ACC112 (cell line): Measurements from ENCODE around the gene ZMYND8.
"Not testable (repeated sequence)": the region's sequence is repeated elsewhere in the genome, so short reads cannot be mapped to it uniquely, and the experiment has no call there.

Source experiments
- H2AFZ ChIP-seq: fragments of 200-600 bp; sonication (generic); one replicate; pipeline ENCODE4 v1.6.0; 2017; ENCODE audit warnings: antibody characterized with exemption, low read length; ENCODE audit not compliant: unreplicated experiment
- H3K27ac ChIP-seq: fragments of 200-600 bp; sonication (generic); 2 replicates; pipeline ENCODE4 v1.5.1; 2014; ENCODE audit warnings: low read depth, mild to moderate bottlenecking, antibody characterized with exemption, low read length, moderate library complexity
- H3K27me3 ChIP-seq: fragments of 200-600 bp; sonication (generic); 2 replicates; pipeline ENCODE4 v1.6.1; 2014; ENCODE audit warnings: mild to moderate bottlenecking, antibody characterized with exemption, low read length, moderate library complexity, mixed read lengths; ENCODE audit not compliant: insufficient read depth
- H3K36me3 ChIP-seq: fragments of 200-600 bp; sonication (generic); 2 replicates; pipeline ENCODE4 v1.6.1; 2016; ENCODE audit warnings: mild to moderate bottlenecking, antibody characterized with exemption, low read length, moderate library complexity, mixed read lengths; ENCODE audit not compliant: insufficient read depth
- H3K4me1 ChIP-seq: fragments of 200-600 bp; sonication (generic); one replicate; pipeline ENCODE4 v1.6.1; 2016; ENCODE audit warnings: low read length, mixed read lengths; ENCODE audit not compliant: insufficient read depth, unreplicated experiment, control insufficient read depth
- H3K4me3 ChIP-seq: fragments of 200-600 bp; sonication (generic); 2 replicates; pipeline ENCODE4 v1.5.1; 2014; ENCODE audit warnings: mild to moderate bottlenecking, low read depth, low read length
- H3K79me2 ChIP-seq: fragments of 200-600 bp; sonication (generic); one replicate; pipeline ENCODE4 v1.6.0; 2016; ENCODE audit warnings: low read length; ENCODE audit not compliant: control insufficient read depth, unreplicated experiment, insufficient read depth

Gene ZMYND8

GRCh38 chr20:47280668-47281067, 75.8 kb downstream of the ZMYND8 start:
- Histone ChIP-seq H3K4me1 (peaks cover 30% of the 10 kb centered on the region), H3K27ac (no peak overlapping the region), H3K27me3 (no peaks in the 10 kb centered on the region), H3K79me2 (peaks cover 10% of the 10 kb centered on the region), H3K36me3 (peaks cover 30% of the 10 kb centered on the region), H2AFZ (no peak overlapping the region), H3K4me3 (no peak overlapping the region)

GRCh38 chr20:47280228-47280627, 76.3 kb downstream of the ZMYND8 start:
- H3K36me3 ChIP-seq: peaks cover 29% of the 10 kb centered on the region; the same call in 1 of the 2 replicates

GRCh38 chr20:47278907-47279348, 77.6 kb downstream of the ZMYND8 start:
- Histone ChIP-seq H2AFZ (no peak overlapping the region), H3K4me1 (peaks cover 44% of the 10 kb centered on the region), H3K79me2 (peaks cover 11% of the 10 kb centered on the region), H3K27ac (peak overlapping the region; percentile 57), H3K36me3 (peaks cover 24% of the 10 kb centered on the region; the same call in 1 of the 2 replicates), H3K4me3 (no peak overlapping the region), H3K27me3 (no peaks in the 10 kb centered on the region)

More at GRCh38 chr20:47280228-47280627, 76.3 kb downstream of the ZMYND8 start:
- no peak overlapping the region for H3K27ac ChIP-seq
- no peak overlapping the region for H3K4me3 ChIP-seq
- no peaks in the 10 kb centered on the region for H3K27me3 ChIP-seq
- no peak overlapping the region for H2AFZ ChIP-seq
- peaks cover 11% of the 10 kb centered on the region for H3K79me2 ChIP-seq
- H3K4me1 ChIP-seq: peaks cover 35% of the 10 kb centered on the region

GRCh38 chr20:47277535-47277872, 79.0 kb downstream of the ZMYND8 start:
- Histone ChIP-seq H3K79me2 (peaks cover 13% of the 10 kb centered on the region), H3K27ac (peak overlapping the region; percentile 97), H3K4me1 (peaks cover 57% of the 10 kb centered on the region), H3K36me3 (peaks cover 18% of the 10 kb centered on the region; the same call in 1 of the 2 replicates)
- H2AFZ ChIP-seq, H3K27me3 ChIP-seq, H3K4me3 ChIP-seq: not testable (repeated sequence)

- H3K79me2 ChIP-seq: peaks cover 17% of the 10 kb centered on the region
- H3K27ac ChIP-seq: peak overlapping the region; percentile 97
- H3K4me1 ChIP-seq: peaks cover 60% of the 10 kb centered on the region
- H3K36me3 ChIP-seq: peaks cover 16% of the 10 kb centered on the region; the same call in 1 of the 2 replicates
- peak overlapping the region; percentile 36; the same call in 1 of the 2 replicates for H3K4me3 ChIP-seq
- H3K27me3 ChIP-seq: no peaks in the 10 kb centered on the region
- H2AFZ ChIP-seq: peak overlapping the region; percentile 3
Measured at GRCh38 chr20:47276851-47277534, 79.5 kb downstream of the ZMYND8 start.

GRCh38 chr20:47276251-47276650, 80.2 kb downstream of the ZMYND8 start:
- Histone ChIP-seq H3K27me3 (no peaks in the 10 kb centered on the region), H3K79me2 (peaks cover 21% of the 10 kb centered on the region), H3K4me3 (no peak overlapping the region), H3K36me3 (peaks cover 12% of the 10 kb centered on the region; the same call in 1 of the 2 replicates), H3K4me1 (peaks cover 60% of the 10 kb centered on the region), H3K27ac (peak overlapping the region; percentile 97), H2AFZ (no peak overlapping the region)

GRCh38 chr20:47275548-47275947, 81.0 kb downstream of the ZMYND8 start:
- Histone ChIP-seq H2AFZ (no peak overlapping the region), H3K79me2 (peaks cover 25% of the 10 kb centered on the region), H3K27me3 (no peaks in the 10 kb centered on the region), H3K36me3 (peaks cover 12% of the 10 kb centered on the region; the same call in 1 of the 2 replicates), H3K4me3 (no peak overlapping the region), H3K4me1 (peaks cover 60% of the 10 kb centered on the region), H3K27ac (peak overlapping the region; percentile 97)

- Histone ChIP-seq H3K4me3 (peak overlapping the region; percentile 10; the same call in 1 of the 2 replicates), H3K27me3 (no peaks in the 10 kb centered on the region), H3K79me2 (peaks cover 30% of the 10 kb centered on the region), H2AFZ (no peak overlapping the region), H3K4me1 (peaks cover 64% of the 10 kb centered on the region), H3K36me3 (peaks cover 12% of the 10 kb centered on the region; the same call in 1 of the 2 replicates), H3K27ac (peak overlapping the region; percentile 97)
Measured at GRCh38 chr20:47274401-47275108, 81.9 kb downstream of the ZMYND8 start.

GRCh38 chr20:47273591-47274235, 82.8 kb downstream of the ZMYND8 start:
- Histone ChIP-seq H3K36me3 (peaks cover 12% of the 10 kb centered on the region; the same call in 1 of the 2 replicates), H3K4me1 (peaks cover 64% of the 10 kb centered on the region), H3K27me3 (no peaks in the 10 kb centered on the region), H3K79me2 (peaks cover 31% of the 10 kb centered on the region), H3K4me3 (peak overlapping the region; percentile 10; the same call in 1 of the 2 replicates), H3K27ac (peak overlapping the region; percentile 97), H2AFZ (no peak overlapping the region)

GRCh38 chr20:47272893-47273590, 83.5 kb downstream of the ZMYND8 start:
- Histone ChIP-seq H2AFZ (no peak overlapping the region), H3K4me1 (peaks cover 60% of the 10 kb centered on the region), H3K27me3 (no peaks in the 10 kb centered on the region), H3K4me3 (no peak overlapping the region), H3K79me2 (peaks cover 31% of the 10 kb centered on the region), H3K27ac (peak overlapping the region; percentile 97), H3K36me3 (peaks cover 12% of the 10 kb centered on the region; the same call in 1 of the 2 replicates)
